Neural progenitor cell (in vitro differentiated cells): Measurements from ENCODE around the gene VAV2. TPM values are rescaled to one million over a fixed set of nuclear protein-coding genes. Genes with fewer than 3 reads are reported as not detected.

Experiments
- DNase-seq: peaks from one replicate; pipeline ENCODE4 v3.0.0-alpha.2; 2016; ENCODE audit warnings: low spot score
- H2AFZ ChIP-seq: fragments of 200-600 bp; sonication (generic); replicated peaks from 2 replicates; pipeline ENCODE4 v1.6.1; 2016; ENCODE audit warnings: antibody characterized with exemption
- H3F3A ChIP-seq: fragments of 200-600 bp; sonication (generic); 2 replicates; pipeline ENCODE4 v1.6.1; 2016; ENCODE audit warnings: antibody characterized with exemption, low read depth
- H3K27ac ChIP-seq: fragments of 200-600 bp; sonication (generic); 2 replicates; pipeline ENCODE4 v1.5.1; 2016; ENCODE audit warnings: mild to moderate bottlenecking
- H3K27me3 ChIP-seq: fragments of 200-600 bp; sonication (generic); 2 replicates; pipeline ENCODE4 v1.6.1; 2016; ENCODE audit warnings: mild to moderate bottlenecking, moderate library complexity
- H3K36me3 ChIP-seq: fragments of 200-600 bp; sonication (generic); 2 replicates; pipeline ENCODE4 v1.5.1; 2016
- H3K4me1 ChIP-seq: fragments of 200-600 bp; sonication (generic); 2 replicates; pipeline ENCODE4 v1.6.1; 2016; ENCODE audit warnings: mixed run types
- H3K4me2 ChIP-seq: fragments of 200-600 bp; sonication (generic); 2 replicates; pipeline ENCODE4 v1.6.1; 2016
- H3K4me3 ChIP-seq: fragments of 200-600 bp; sonication (generic); 2 replicates; pipeline ENCODE4 v1.5.1; 2016
- H3K79me2 ChIP-seq: fragments of 200-600 bp; sonication (generic); 2 replicates; pipeline ENCODE4 v1.6.1; 2016; ENCODE audit warnings: low read depth
- H3K9ac ChIP-seq: fragments of 200-600 bp; sonication (generic); 2 replicates; pipeline ENCODE4 v1.6.1; 2016
- H3K9me3 ChIP-seq: fragments of 200-600 bp; sonication (generic); 2 replicates; pipeline ENCODE4 v1.5.1; 2016; ENCODE audit warnings: low read depth
- H4K20me1 ChIP-seq: fragments of 200-600 bp; sonication (generic); 2 replicates; pipeline ENCODE4 v1.6.1; 2016; ENCODE audit warnings: low read depth
- H3K27ac Mint-ChIP-seq: 3 replicates; pipeline ENCODE4 v1.8.0; 2021; ENCODE audit warnings: mixed read lengths
- H3K27me3 Mint-ChIP-seq: 2 replicates; pipeline ENCODE4 v1.8.0; 2022; ENCODE audit warnings: low read depth, mild to moderate bottlenecking, inconsistent platforms, moderate library complexity, mixed read lengths; ENCODE audit not compliant: insufficient read depth
- H3K36me3 Mint-ChIP-seq: 3 replicates; pipeline ENCODE4 v1.8.0; 2021; ENCODE audit warnings: mixed read lengths
- H3K4me1 Mint-ChIP-seq: 3 replicates; pipeline ENCODE4 v1.8.0; 2021; ENCODE audit warnings: mixed read lengths
- H3K4me3 Mint-ChIP-seq: 3 replicates; pipeline ENCODE4 v1.8.0; 2021; ENCODE audit warnings: mild to moderate bottlenecking, moderate library complexity, mixed read lengths
- H3K9me3 Mint-ChIP-seq: 3 replicates; pipeline ENCODE4 v1.8.0; 2020; ENCODE audit warnings: mixed read lengths
- EZH2 ChIP-seq: fragments of 200-600 bp; sonication (generic); IDR thresholded peaks from 2 replicates; pipeline ENCODE4 v1.6.1; 2017; ENCODE audit warnings: antibody characterized with exemption, mild to moderate bottlenecking, moderate library complexity
- EZH2phosphoT487 ChIP-seq: fragments of 200-600 bp; sonication (generic); IDR thresholded peaks from 2 replicates; pipeline ENCODE4 v1.6.1; 2017; ENCODE audit warnings: antibody characterized with exemption
- total RNA-seq: library from RNA; depleted of rRNA; stranded (reverse); fragments of >200 nt; gene quantifications from 2 replicates; pipeline ENCODE4 v1.2.3, GENCODE V29; 2015; ENCODE audit warnings: low replicate concordance
- TF ChIP-seq, protein P1 (sequence below): fragments of 200-600 bp; sonication (generic); IDR thresholded peaks from 2 replicates; pipeline ENCODE4 v1.5.1; 2017; ENCODE audit warnings: antibody characterized with exemption, mild to moderate bottlenecking

The VAV2 gene
- total RNA-seq, 1 donor from 2014 or later = 12.9 TPM

DNA sequence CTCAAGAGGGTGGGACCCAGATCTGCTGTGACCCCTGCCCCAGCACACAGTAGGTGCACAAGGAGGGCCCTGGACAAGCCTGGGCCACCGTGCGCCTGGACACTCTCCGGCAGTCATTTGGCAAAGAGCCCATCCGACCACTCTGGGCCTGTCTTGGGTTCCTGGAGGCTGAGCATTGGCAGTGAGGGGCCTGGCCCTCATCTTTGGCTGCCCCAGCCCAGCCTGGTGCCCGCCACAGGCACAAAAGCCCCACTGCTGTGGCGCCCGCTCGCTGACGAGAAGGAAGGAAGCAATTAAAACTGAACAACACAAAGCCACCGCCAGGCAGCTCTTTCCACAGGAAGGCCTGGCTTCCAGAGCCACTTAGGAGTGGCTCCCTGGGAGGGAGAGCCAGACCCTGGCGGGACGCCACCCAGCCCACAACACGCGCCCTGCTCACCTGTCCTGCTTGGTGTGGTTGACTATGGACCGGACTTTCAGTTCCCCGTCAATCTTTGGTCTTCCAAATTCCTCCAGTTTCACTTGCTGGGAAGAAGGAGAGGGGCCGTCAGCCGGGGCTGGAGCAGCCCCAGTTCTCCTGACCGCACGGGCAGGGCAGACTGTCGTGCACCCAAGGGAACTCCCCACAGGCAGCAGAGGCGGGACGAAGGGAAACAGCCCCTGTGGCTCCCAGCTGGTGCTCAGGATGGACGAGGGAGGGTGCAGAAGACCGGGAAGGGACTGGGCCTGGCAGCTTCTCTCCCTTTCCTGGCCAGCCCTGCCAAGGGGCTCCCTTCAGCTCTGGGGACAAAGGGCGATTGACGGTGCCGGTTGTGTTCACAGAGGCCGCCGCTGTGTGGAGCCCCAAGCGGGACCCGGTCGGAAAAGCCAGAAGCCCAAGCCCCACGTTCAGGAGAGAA is 203.1 kb downstream of the VAV2 start:
- Histone ChIP-seq H2AFZ (no peak overlapping the region), H3K9me3 (no peaks in the 10 kb centered on the region), H4K20me1 (peaks cover 16% of the 10 kb centered on the region), H3K9ac (no peak overlapping the region), H3K27me3 (no peaks in the 10 kb centered on the region), H3K27ac (no peak overlapping the region), H3K4me1 (peaks cover 5% of the 10 kb centered on the region), H3K36me3 (no peaks in the 10 kb centered on the region), H3K4me2 (no peak overlapping the region), H3K79me2 (no peaks in the 10 kb centered on the region), H3F3A (no peaks in the 10 kb centered on the region), H3K4me3 (no peak overlapping the region)
- Mint-ChIP-seq H3K4me1 (peaks cover 9% of the 10 kb centered on the region), H3K27me3 (peaks cover 4% of the 10 kb centered on the region), H3K36me3 (peaks cover 17% of the 10 kb centered on the region), H3K9me3 (no peaks in the 10 kb centered on the region), H3K4me3 (no peak overlapping the region), H3K27ac (no peak overlapping the region)
- no peak for DNase-seq
- TF ChIP-seq, protein P1, sequence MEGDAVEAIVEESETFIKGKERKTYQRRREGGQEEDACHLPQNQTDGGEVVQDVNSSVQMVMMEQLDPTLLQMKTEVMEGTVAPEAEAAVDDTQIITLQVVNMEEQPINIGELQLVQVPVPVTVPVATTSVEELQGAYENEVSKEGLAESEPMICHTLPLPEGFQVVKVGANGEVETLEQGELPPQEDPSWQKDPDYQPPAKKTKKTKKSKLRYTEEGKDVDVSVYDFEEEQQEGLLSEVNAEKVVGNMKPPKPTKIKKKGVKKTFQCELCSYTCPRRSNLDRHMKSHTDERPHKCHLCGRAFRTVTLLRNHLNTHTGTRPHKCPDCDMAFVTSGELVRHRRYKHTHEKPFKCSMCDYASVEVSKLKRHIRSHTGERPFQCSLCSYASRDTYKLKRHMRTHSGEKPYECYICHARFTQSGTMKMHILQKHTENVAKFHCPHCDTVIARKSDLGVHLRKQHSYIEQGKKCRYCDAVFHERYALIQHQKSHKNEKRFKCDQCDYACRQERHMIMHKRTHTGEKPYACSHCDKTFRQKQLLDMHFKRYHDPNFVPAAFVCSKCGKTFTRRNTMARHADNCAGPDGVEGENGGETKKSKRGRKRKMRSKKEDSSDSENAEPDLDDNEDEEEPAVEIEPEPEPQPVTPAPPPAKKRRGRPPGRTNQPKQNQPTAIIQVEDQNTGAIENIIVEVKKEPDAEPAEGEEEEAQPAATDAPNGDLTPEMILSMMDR = no peak
- TF ChIP-seq EZH2 (no peak), EZH2phosphoT487 (no peak)

DNA sequence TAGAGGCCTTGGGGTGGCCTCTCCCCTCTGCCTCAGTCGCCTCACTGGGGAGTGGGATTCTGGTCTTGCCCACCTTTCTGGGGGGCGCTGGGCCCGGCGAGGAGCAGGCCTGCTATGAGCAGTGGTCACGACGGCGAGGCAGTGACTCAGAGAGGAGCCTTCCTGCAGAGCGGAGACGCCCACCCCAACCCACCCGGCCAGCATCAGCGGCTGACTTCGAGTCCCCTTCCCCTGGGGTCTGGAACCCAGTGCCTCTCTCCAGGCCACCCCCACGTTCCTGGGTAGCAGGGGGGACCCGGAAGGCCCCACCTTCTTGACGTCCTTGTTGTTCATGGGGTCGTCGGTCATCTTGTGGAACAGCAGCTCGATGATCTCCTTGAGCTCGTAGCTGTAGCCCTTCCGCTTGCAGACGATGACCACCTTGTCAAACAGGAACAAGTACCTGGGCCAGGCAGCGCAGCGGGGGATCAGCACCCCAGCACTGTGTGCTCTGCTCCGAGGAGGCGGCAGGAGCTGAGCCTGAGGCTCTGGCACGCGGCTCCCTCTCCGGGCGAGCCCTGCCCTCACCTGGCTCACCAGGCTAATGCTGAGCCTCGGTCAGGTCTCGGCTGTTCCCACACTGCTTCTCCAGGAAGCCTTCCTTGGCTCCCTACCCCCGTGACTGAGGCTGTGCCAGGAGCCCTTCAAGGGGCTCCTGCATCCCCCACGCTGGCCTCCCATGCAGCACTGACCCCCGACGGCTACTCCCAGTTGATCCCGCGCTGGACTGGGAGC is 203.9 kb downstream of the VAV2 start:
- H3F3A ChIP-seq = no peaks in the 10 kb centered on the region
- peaks cover 6% of the 10 kb centered on the region for H3K4me1 Mint-ChIP-seq
- TF ChIP-seq, protein P1 = no peak
- no peak for TF ChIP-seq EZH2phosphoT487
- TF ChIP-seq EZH2 = no peak
- H3K9ac ChIP-seq = no peak overlapping the region
- H3K36me3 Mint-ChIP-seq = peaks cover 17% of the 10 kb centered on the region
- peaks cover 4% of the 10 kb centered on the region for H3K27me3 Mint-ChIP-seq
- no peak for DNase-seq
- no peaks in the 10 kb centered on the region for H3K27me3 ChIP-seq
- H3K4me3 Mint-ChIP-seq = no peak overlapping the region
- H2AFZ ChIP-seq = no peak overlapping the region
- no peaks in the 10 kb centered on the region for H3K9me3 Mint-ChIP-seq
- no peaks in the 10 kb centered on the region for H3K9me3 ChIP-seq
- H3K36me3 ChIP-seq = no peaks in the 10 kb centered on the region
- peaks cover 12% of the 10 kb centered on the region for H4K20me1 ChIP-seq
- no peak overlapping the region for H3K4me3 ChIP-seq
- no peaks in the 10 kb centered on the region for H3K79me2 ChIP-seq
- no peak overlapping the region for H3K4me2 ChIP-seq
- no peak overlapping the region for H3K27ac Mint-ChIP-seq
- peaks cover 2% of the 10 kb centered on the region for H3K4me1 ChIP-seq
- no peak overlapping the region for H3K27ac ChIP-seq

DNA sequence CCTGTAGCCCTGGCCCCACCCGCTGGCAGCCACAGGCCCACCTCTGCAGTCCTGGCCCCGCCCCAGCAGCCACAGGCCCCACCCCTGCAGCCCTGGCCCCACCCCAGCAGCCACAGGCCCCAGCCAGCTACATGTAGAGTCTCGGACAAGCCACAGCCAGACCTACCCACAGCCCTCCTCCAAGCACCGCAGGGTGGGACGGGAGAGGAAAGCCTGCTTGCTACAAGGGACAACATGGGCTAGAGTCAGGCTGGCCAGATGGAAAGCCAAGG is 204.4 kb downstream of the VAV2 start:
- no peak overlapping the region for H3K27ac ChIP-seq

More for the DNA sequence above, 204.4 kb downstream of the VAV2 start:
- Mint-ChIP-seq H3K36me3 (peaks cover 17% of the 10 kb centered on the region), H3K27me3 (peaks cover 4% of the 10 kb centered on the region), H3K4me3 (no peak overlapping the region), H3K9me3 (no peaks in the 10 kb centered on the region), H3K27ac (no peak overlapping the region), H3K4me1 (peaks cover 3% of the 10 kb centered on the region)
- no peak overlapping the region for H3K4me2 ChIP-seq
- DNase-seq = peak; percentile 61
- no peaks in the 10 kb centered on the region for H3K27me3 ChIP-seq
- no peaks in the 10 kb centered on the region for H3K36me3 ChIP-seq
- H3K4me3 ChIP-seq = no peak overlapping the region
- no peaks in the 10 kb centered on the region for H3K9me3 ChIP-seq
- no peak overlapping the region for H2AFZ ChIP-seq
- peaks cover 12% of the 10 kb centered on the region for H4K20me1 ChIP-seq
- H3K4me1 ChIP-seq = no peaks in the 10 kb centered on the region
- TF ChIP-seq EZH2 (no peak), EZH2phosphoT487 (no peak)
- TF ChIP-seq, protein P1 = no peak
- no peaks in the 10 kb centered on the region for H3F3A ChIP-seq
- no peaks in the 10 kb centered on the region for H3K79me2 ChIP-seq
- no peak overlapping the region for H3K9ac ChIP-seq
